Spleen (tissue), 11 donors: ENCODE results near the gene MOV10. TPM values are rescaled to one million over a fixed set of nuclear protein-coding genes. Genes with fewer than 3 reads are reported as not detected.
"Not testable (repeated sequence)": the region's sequence is repeated elsewhere in the genome, so short reads cannot be mapped to it uniquely, and the experiment has no call there.

ENCODE experiments used
- DNase-seq: peaks from one replicate; pipeline ENCODE4 v3.0.0-alpha.2; 2020
- H3K27ac ChIP-seq, 8 donors: fragments of 200-600 bp; sonication (generic) in 7 of 8; 1 replicate in 4 of 8; 2 replicates in 4 of 8; pipeline versions ENCODE4 v1.5.0 to v1.8.0; 2016 to 2021; ENCODE audit warnings: inconsistent platforms in 4 of 8, mild to moderate bottlenecking in 4 of 8, moderate library complexity in 1 of 8
- H3K27me3 ChIP-seq, 7 donors: fragments of 200-600 bp; sonication (generic) in 6 of 7; replicated peaks in 1 of 7; 1 replicate in 4 of 7; 2 replicates in 3 of 7; pipeline versions ENCODE4 v1.5.0 to v1.8.0; 2016 to 2021; ENCODE audit warnings: inconsistent platforms in 3 of 7, mild to moderate bottlenecking in 1 of 7
- H3K36me3 ChIP-seq, 6 donors: fragments of 200-600 bp; sonication (generic) in 5 of 6; 1 replicate in 4 of 6; 2 replicates in 2 of 6; pipeline versions ENCODE4 v1.5.0 to v1.8.0; 2016 to 2021; ENCODE audit warnings: inconsistent platforms in 2 of 6
- H3K4me1 ChIP-seq, 6 donors: fragments of 200-600 bp; sonication (generic) in 5 of 6; 1 replicate in 3 of 6; 2 replicates in 3 of 6; pipeline versions ENCODE4 v1.5.0 to v1.8.0; 2016 to 2021; ENCODE audit warnings: inconsistent platforms in 3 of 6
- H3K4me3 ChIP-seq, 8 donors: fragments of 200-600 bp; sonication (generic) in 7 of 8; 1 replicate in 4 of 8; 2 replicates in 4 of 8; pipeline versions ENCODE4 v1.5.0 to v1.8.0; 2016 to 2021; ENCODE audit warnings: inconsistent platforms in 4 of 8, mild to moderate bottlenecking in 4 of 8, moderate library complexity in 2 of 8
- H3K9me3 ChIP-seq, 8 donors: fragments of 200-600 bp; sonication (generic) in 7 of 8; 1 replicate in 4 of 8; 2 replicates in 4 of 8; pipeline versions ENCODE4 v1.5.0 to v1.8.0; 2016 to 2021; ENCODE audit warnings: inconsistent platforms in 4 of 8
- CTCF ChIP-seq, 11 experiments: fragments of 200-600 bp in 7 of 11; fragments of 450-650 bp in 4 of 11; sonication (generic) in 4 of 11; IDR thresholded peaks in 8 of 11; conservative IDR thresholded peaks in 3 of 11; 1 replicate in 7 of 11; 2 replicates in 4 of 11; pipeline versions ENCODE4 v1.4.0 to v1.8.0; 2016 to 2021; ENCODE audit warnings: antibody characterized with exemption in 11 of 11, inconsistent platforms in 4 of 11, mild to moderate bottlenecking in 1 of 11
- POLR2A ChIP-seq, 3 donors: fragments of 450-650 bp; IDR thresholded peaks; one replicate each; pipeline ENCODE4 v1.5.1; 2017; ENCODE audit warnings: antibody characterized with exemption in 3 of 3, mild to moderate bottlenecking in 1 of 3
- POLR2AphosphoS5 ChIP-seq, 3 donors: sonication (generic); formaldehyde crosslinking; IDR thresholded peaks; one replicate each; pipeline ENCODE4 v1.5.1; 2017; ENCODE audit warnings: antibody characterized with exemption in 3 of 3
- WGBS, 5 donors: extraction: QIAGEN DNeasy Blood & Tissue Kit in 3 of 5; methylation state at CpG; one replicate each; pipeline versions ENCODE4 v1.1.5 to v1.1.7; 2013 to 2018; 5-methylcytosine and 5-hydroxymethylcytosine counted together
- intact Hi-C: fragments of 100-400 bp; cut with DNase I; formaldehyde crosslinking; loops from one replicate; pipeline ENCODE4 v1.15.0; 2023; ENCODE audit warnings: low total_unique reads
- polyA plus RNA-seq, 3 donors: library from polyadenylated mRNA; stranded (reverse); fragments of 200-250 nt; gene quantifications; one replicate each; pipeline ENCODE4 v1.2.1, GENCODE V29; 2013
- total RNA-seq, 7 donors: library from RNA; depleted of rRNA in 3 of 7; stranded (reverse); fragments of >200 nt in 3 of 7; fragmentation: NEBNext Ultra II Directional in 4 of 7; extraction: Animal tissue kit (Norgen Biotek cat#: 25700) in 4 of 7; gene quantifications; one replicate each; pipeline versions ENCODE4 v1.1.0 to v1.2.1, GENCODE V29; 2016 to 2021
- donor health status: healthy with polysubstance abuse.
- donor health status: DM: no; HTN: no; CAD: no; lungs with moderate emphysema.
- donor health status: DM: no; HTN: no; CAD: no.
- donor health status: Bipolar disorder and iron deficiency.
- donor health status: healthy.
- donor health status: DM: no; HTN: no; CAD: no.
- donor health status: DM: yes; HTN: yes; CAD: no.

MOV10 gene
- total and polyA plus RNA-seq, 10 donors = 23.5 to 92.3 (median 59.0) TPM

- Histone ChIP-seq H3K36me3 (peaks cover 0 to 20% (median 3%) of the 10 kb centered on the region in 6 donors), H3K27ac (no peak overlapping the region), H3K4me1 (peaks cover 36 to 91% (median 65%) of the 10 kb centered on the region in 6 donors), H3K27me3 (no peaks in the 10 kb centered on the region), H3K9me3 (no peaks in the 10 kb centered on the region), H3K4me3 (no peak overlapping the region)
- WGBS, 5 donors = 88 to 100% (median 94%) methylated on average over 1 of the region's 1 CpG
- intact Hi-C loops = no loop called here
- no peak for DNase-seq
- TF ChIP-seq POLR2A (IDR thresholded peaks at IDR 0.05) (no peak), CTCF (IDR thresholded peaks at IDR 0.05 in 8 of 11, conservative IDR thresholded peaks at IDR 0.05 in 3 of 11) (no peak), POLR2AphosphoS5 (IDR thresholded peaks at IDR 0.05) (no peak)
Measured at GRCh38 chr1:112638110-112638428, 36.4 kb upstream of the MOV10 start.

GRCh38 chr1:112640437-112640836 is 34.0 kb upstream of the MOV10 start:
- H3K9me3 ChIP-seq, H3K4me3 ChIP-seq, H3K27me3 ChIP-seq, H3K27ac ChIP-seq, intact Hi-C loops: not testable (repeated sequence)
- peaks cover 21 to 89% (median 50%) of the 10 kb centered on the region in 6 donors for H3K4me1 ChIP-seq
- peak; percentile 64 for DNase-seq
- peak in 1 of 3 donors; percentile 25 for TF ChIP-seq POLR2AphosphoS5 (IDR thresholded peaks at IDR 0.05)
- 84 to 91% (median 89%) methylated on average over 13 to 23 of the region's 23 CpGs for WGBS, 5 donors
- peaks cover 0 to 43% (median 6%) of the 10 kb centered on the region in 6 donors for H3K36me3 ChIP-seq

- WGBS, 5 donors = 82 to 97% (median 88%) methylated on average over 2 of the region's 2 CpGs
- H3K36me3 ChIP-seq = peaks cover 0 to 67% (median 7%) of the 10 kb centered on the region in 6 donors
- intact Hi-C loops = no loop called here
- H3K4me1 ChIP-seq = peaks cover 2 to 85% (median 40%) of the 10 kb centered on the region in 6 donors
- H3K27me3 ChIP-seq = no peaks in the 10 kb centered on the region
- no peaks in the 10 kb centered on the region for H3K9me3 ChIP-seq
- TF ChIP-seq POLR2AphosphoS5 (IDR thresholded peaks at IDR 0.05) = no peak
- TF ChIP-seq CTCF (IDR thresholded peaks at IDR 0.05 in 8 of 11, conservative IDR thresholded peaks at IDR 0.05 in 3 of 11) = no peak
- no peak for TF ChIP-seq POLR2A (IDR thresholded peaks at IDR 0.05)
- no peak for DNase-seq
- no peak overlapping the region for H3K4me3 ChIP-seq
- H3K27ac ChIP-seq = no peak overlapping the region
Measured at GRCh38 chr1:112643080-112643479, 31.4 kb upstream of the MOV10 start.

GRCh38 chr1:112646225-112646624 is 28.2 kb upstream of the MOV10 start:
- Histone ChIP-seq H3K9me3 (no peaks in the 10 kb centered on the region), H3K4me1 (peaks cover 0 to 67% (median 35%) of the 10 kb centered on the region in 6 donors), H3K27me3 (no peaks in the 10 kb centered on the region), H3K36me3 (peaks cover 0 to 88% (median 33%) of the 10 kb centered on the region in 6 donors), H3K4me3 (no peak overlapping the region), H3K27ac (no peak overlapping the region)
- no peak for DNase-seq
- TF ChIP-seq POLR2A (IDR thresholded peaks at IDR 0.05) (no peak), CTCF (IDR thresholded peaks at IDR 0.05 in 8 of 11, conservative IDR thresholded peaks at IDR 0.05 in 3 of 11) (no peak), POLR2AphosphoS5 (IDR thresholded peaks at IDR 0.05) (no peak)
- intact Hi-C loops = no loop called here
- WGBS, 5 donors = 94 to 98% (median 94%) methylated on average over 4 of the region's 4 CpGs

- Histone ChIP-seq H3K4me3 (no peak overlapping the region), H3K4me1 (peaks cover 0 to 25% (median 9%) of the 10 kb centered on the region in 6 donors), H3K36me3 (peaks cover 0 to 100% (median 62%) of the 10 kb centered on the region in 6 donors), H3K27me3 (no peaks in the 10 kb centered on the region), H3K9me3 (no peaks in the 10 kb centered on the region), H3K27ac (no peak overlapping the region)
- TF ChIP-seq POLR2AphosphoS5 (IDR thresholded peaks at IDR 0.05) (no peak), POLR2A (IDR thresholded peaks at IDR 0.05) (no peak), CTCF (IDR thresholded peaks at IDR 0.05 in 8 of 11, conservative IDR thresholded peaks at IDR 0.05 in 3 of 11) (no peak)
- 95 to 100% (median 98%) methylated on average over 1 of the region's 1 CpG for WGBS, 5 donors
- intact Hi-C loops = no loop called here
- DNase-seq = no peak
Measured at GRCh38 chr1:112651205-112651604, 23.3 kb upstream of the MOV10 start.
